Mononuclear cell (primary cell): ENCODE measurements around the gene MDM1. TPM values are rescaled to one million over a fixed set of nuclear protein-coding genes. Genes with fewer than 3 reads are reported as not detected.

Source experiments
- H3K27me3 ChIP-seq: 2 replicates; pipeline ENCODE4 v1.6.0; 2011; ENCODE audit warnings: low read length, control low read depth; ENCODE audit not compliant: insufficient read depth
- H3K4me1 ChIP-seq: 2 replicates; pipeline ENCODE4 v1.5.1; 2011; ENCODE audit warnings: mild to moderate bottlenecking, low read length, control low read depth; ENCODE audit not compliant: insufficient read depth
- H3K4me3 ChIP-seq: 2 replicates; pipeline ENCODE4 v1.5.1; 2011; ENCODE audit warnings: mild to moderate bottlenecking, low read length, moderate library complexity
- H3K9me3 ChIP-seq: 2 replicates; pipeline ENCODE4 v1.5.1; 2011; ENCODE audit warnings: low read depth, mild to moderate bottlenecking, control low read depth, low read length
- total RNA-seq: library from RNA; depleted of rRNA; stranded (reverse); fragments of >200 nt; gene quantifications from one replicate; pipeline ENCODE4 v1.2.3, GENCODE V29; 2012

MDM1 gene
- total RNA-seq, 1 donor, result 17.2 TPM

DNA sequence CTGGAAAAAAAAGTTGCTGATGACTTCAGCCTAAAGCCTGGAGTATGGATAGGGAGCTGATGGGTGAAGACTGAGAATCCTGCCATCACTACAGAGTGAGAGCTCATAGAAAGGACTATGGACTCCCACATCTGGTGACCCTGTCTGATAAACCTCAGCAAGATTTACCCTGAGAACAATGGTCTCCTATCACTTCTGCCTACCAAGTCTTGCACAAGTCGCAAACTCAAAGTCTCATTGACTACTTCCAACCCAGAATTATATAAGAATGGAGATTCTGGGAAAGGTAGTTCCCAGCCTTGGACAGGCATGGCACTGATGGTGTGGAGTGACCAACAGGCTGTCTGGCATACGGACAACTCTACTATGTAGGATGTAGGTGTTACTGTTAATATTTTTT, 9.7 kb upstream of the MDM1 start:
- Histone ChIP-seq H3K27me3 (no peaks in the 10 kb centered on the region), H3K9me3 (no peaks in the 10 kb centered on the region), H3K4me3 (no peak overlapping the region)

GRCh38 chr12:68340404-68341270, 8.5 kb upstream of the MDM1 start:
- H3K4me3 ChIP-seq, result no peak overlapping the region
- no peaks in the 10 kb centered on the region for H3K9me3 ChIP-seq
- no peaks in the 10 kb centered on the region for H3K27me3 ChIP-seq
- H3K4me1 ChIP-seq, result peaks cover 2% of the 10 kb centered on the region

More for the DNA sequence above, 9.7 kb upstream of the MDM1 start:
- peaks cover 4% of the 10 kb centered on the region for H3K4me1 ChIP-seq

GRCh38 chr12:68336889-68337303, 4.7 kb upstream of the MDM1 start:
- Histone ChIP-seq H3K27me3 (no peaks in the 10 kb centered on the region), H3K9me3 (no peaks in the 10 kb centered on the region), H3K4me3 (no peak overlapping the region), H3K4me1 (peaks cover 21% of the 10 kb centered on the region)

DNA sequence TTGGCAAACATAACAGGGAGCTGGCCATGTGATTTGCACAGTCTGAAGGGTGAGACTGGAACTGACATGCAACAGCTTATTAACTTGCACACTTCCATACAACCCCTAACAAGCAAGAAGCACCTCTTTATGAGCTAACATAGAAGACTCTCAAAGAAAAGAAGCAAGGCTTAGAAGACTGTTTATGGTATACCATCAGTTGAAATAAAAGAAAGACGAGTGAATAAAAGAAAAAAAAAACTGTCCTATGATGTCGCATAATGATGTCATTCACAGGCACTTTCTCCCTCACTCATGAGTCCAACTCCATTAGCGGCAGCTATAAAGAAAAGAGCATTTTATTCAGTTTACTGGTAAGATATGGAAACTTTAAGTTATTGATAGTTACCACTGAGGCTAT, 3.3 kb upstream of the MDM1 start:
- Histone ChIP-seq H3K27me3 (no peaks in the 10 kb centered on the region), H3K4me3 (no peak overlapping the region), H3K9me3 (no peaks in the 10 kb centered on the region), H3K4me1 (peaks cover 35% of the 10 kb centered on the region)

DNA sequence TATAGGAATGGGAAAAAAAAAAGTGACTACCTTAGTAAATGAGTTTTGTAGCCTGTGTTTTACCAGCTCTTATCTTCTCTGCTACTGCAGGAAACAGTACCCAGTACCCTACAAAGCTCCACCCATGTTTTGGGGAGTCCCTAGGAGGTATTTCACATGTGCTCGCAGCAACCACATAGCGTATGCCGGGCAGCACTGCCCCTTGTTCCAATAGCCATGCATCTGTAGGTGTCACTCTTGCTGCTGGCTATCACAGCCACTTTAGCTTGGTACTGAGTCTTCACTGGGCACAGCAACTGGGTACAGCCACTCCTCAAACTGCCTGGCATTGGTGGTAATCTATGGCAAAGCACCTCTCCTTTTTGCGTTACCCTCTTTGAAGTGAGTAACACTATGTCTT, 2.0 kb upstream of the MDM1 start:
- no peak overlapping the region for H3K4me3 ChIP-seq

GRCh38 chr12:68332728-68333630, 817 bp upstream of the MDM1 start:
- H3K4me3 ChIP-seq, result peak overlapping the region; percentile 73
- peaks cover 35% of the 10 kb centered on the region for H3K4me1 ChIP-seq
- no peaks in the 10 kb centered on the region for H3K9me3 ChIP-seq
- no peaks in the 10 kb centered on the region for H3K27me3 ChIP-seq

More for the DNA sequence above, 2.0 kb upstream of the MDM1 start:
- Histone ChIP-seq H3K27me3 (no peaks in the 10 kb centered on the region), H3K9me3 (no peaks in the 10 kb centered on the region), H3K4me1 (peaks cover 35% of the 10 kb centered on the region)

- no peaks in the 10 kb centered on the region for H3K9me3 ChIP-seq
- H3K27me3 ChIP-seq, result no peaks in the 10 kb centered on the region
- H3K4me3 ChIP-seq, result peak overlapping the region; percentile 73
- H3K4me1 ChIP-seq, result peaks cover 35% of the 10 kb centered on the region
Measured at GRCh38 chr12:68331500-68331868, 678 bp downstream of the MDM1 start.

- peaks cover 22% of the 10 kb centered on the region for H3K4me1 ChIP-seq
- H3K9me3 ChIP-seq, result no peaks in the 10 kb centered on the region
- H3K27me3 ChIP-seq, result no peaks in the 10 kb centered on the region
- H3K4me3 ChIP-seq, result no peak overlapping the region
Measured at GRCh38 chr12:68327896-68328295, 4.3 kb downstream of the MDM1 start.

GRCh38 chr12:68326716-68327115, 5.4 kb downstream of the MDM1 start:
- Histone ChIP-seq H3K4me1 (peaks cover 15% of the 10 kb centered on the region), H3K9me3 (no peaks in the 10 kb centered on the region), H3K27me3 (no peaks in the 10 kb centered on the region), H3K4me3 (no peak overlapping the region)

- no peaks in the 10 kb centered on the region for H3K27me3 ChIP-seq
- no peaks in the 10 kb centered on the region for H3K9me3 ChIP-seq
- H3K4me3 ChIP-seq, result no peak overlapping the region
- peaks cover 8% of the 10 kb centered on the region for H3K4me1 ChIP-seq
Measured at GRCh38 chr12:68325966-68326365, 6.2 kb downstream of the MDM1 start.

DNA sequence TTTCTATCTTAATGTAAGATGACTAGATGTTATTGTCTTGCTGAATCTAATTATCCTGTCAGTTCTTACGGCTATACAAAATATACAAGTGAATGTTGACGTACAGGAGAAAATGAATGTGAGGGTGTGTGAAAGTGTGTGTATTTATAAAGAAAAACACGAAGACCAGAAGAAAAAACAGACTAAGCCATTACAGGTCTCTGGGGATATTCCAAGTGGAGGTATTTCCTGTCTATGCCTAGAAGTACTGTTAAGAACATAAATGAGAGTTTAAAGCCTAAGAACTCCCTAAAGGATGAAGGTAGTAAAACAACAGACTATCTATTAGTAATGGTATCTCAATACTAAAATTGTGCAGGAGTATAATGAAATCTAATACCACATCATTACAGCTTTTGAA, 7.6 kb downstream of the MDM1 start:
- H3K4me3 ChIP-seq, result no peak overlapping the region
- no peaks in the 10 kb centered on the region for H3K9me3 ChIP-seq
- H3K27me3 ChIP-seq, result no peaks in the 10 kb centered on the region
- peaks cover 3% of the 10 kb centered on the region for H3K4me1 ChIP-seq

GRCh38 chr12:68321140-68321539, 11.0 kb downstream of the MDM1 start:
- no peak overlapping the region for H3K4me3 ChIP-seq
- no peaks in the 10 kb centered on the region for H3K27me3 ChIP-seq
- no peaks in the 10 kb centered on the region for H3K9me3 ChIP-seq
- H3K4me1 ChIP-seq, result peaks cover 3% of the 10 kb centered on the region

DNA sequence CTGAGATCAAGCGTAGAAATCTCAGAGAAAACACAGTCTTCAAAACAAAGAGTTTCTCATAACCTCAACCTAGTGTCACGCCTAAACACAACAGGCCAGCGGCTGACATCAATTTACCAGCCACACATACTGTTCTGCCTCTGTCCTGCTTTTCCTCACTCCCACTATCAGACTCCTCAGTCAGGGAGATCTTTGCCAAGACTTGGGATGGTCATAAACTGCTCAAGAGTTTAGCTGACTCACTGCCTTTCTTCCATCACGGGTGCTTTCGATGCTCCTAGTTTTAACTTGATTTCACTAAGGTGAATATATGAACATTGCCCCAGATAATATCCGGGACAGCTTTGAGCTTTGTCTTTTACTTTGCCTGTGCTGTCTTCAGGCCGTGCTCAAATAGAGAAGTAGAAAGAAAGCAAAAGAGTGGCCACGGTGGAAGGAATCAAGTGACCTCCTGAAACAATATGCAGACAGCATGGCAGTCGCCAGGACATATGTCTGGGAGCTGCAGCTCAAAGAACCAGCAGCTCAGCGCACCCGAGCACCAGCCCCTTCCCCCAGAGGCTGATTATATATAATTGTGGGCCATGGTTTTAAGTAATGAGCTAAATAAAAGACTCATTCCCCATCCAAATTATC, 12.1 kb downstream of the MDM1 start:
- H3K9me3 ChIP-seq, result no peaks in the 10 kb centered on the region
- H3K4me3 ChIP-seq, result no peak overlapping the region

DNA sequence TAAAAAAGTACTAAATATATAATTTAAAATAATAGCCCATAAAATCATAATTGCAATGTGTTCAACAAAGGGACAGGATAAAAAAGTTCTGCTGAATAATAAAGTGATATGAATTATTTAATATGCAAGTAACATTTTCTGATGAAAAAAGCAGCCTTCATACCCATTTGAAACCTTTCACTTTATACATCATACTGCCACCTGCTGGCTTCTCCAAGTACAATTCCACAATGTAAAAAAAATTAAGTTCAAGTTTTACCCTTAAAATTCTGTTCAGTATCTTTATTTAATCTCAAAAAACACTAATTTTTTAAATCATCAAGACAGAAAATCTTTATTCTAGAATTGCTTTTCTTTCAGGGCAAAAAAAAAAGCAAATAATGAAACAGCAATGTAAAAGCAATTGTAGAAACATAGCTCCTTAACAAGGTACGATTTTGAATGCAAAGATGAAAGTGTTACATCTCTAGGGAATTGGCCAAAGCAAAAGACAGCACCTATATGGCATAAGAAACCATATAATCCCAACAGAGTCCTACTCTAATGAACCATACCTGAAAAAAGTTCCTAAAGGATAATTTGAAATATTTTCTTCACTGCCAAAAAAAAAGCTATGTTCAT, 15.0 kb downstream of the MDM1 start:
- Histone ChIP-seq H3K4me3 (no peak overlapping the region), H3K27me3 (no peaks in the 10 kb centered on the region), H3K9me3 (no peaks in the 10 kb centered on the region), H3K4me1 (no peaks in the 10 kb centered on the region)

More for the DNA sequence above, 12.1 kb downstream of the MDM1 start:
- H3K4me1 ChIP-seq, result no peaks in the 10 kb centered on the region
- no peaks in the 10 kb centered on the region for H3K27me3 ChIP-seq
